K562 (cell line): Measurements from ENCODE around the gene USH2A. TPM values are rescaled to one million over a fixed set of nuclear protein-coding genes. Genes with fewer than 3 reads are reported as not detected.

ENCODE experiments used
- ATAC-seq: fragments of 200-7000 bp; cut with Tn5 transposase; 3 replicates; pipeline ENCODE4 v1.9.1; 2020; ENCODE audit warnings: moderate library complexity
- BruUV-seq: library from RNA; stranded (reverse); fragments of 400-500 nt; replicated peaks from 2 replicates; lab custom pipeline; 2021; lab: Mats Ljungman, UMichigan
- CTCF ChIA-PET: fragments of 300-600 bp; formaldehyde crosslinking; extraction: SDS; loops from one replicate; lab custom pipeline; 2021; ENCODE audit warnings: low intra/inter-chr PET ratio; lab: Yijun Ruan, JAX
- POLR2A ChIA-PET: fragments of 300-600, 350-650 bp; sonication (Branson Sonifier 250); formaldehyde crosslinking; extraction: SDS; loops from one replicate; lab custom pipeline; 2021; ENCODE audit warnings: antibody characterized with exemption, inconsistent platforms; lab: Yijun Ruan, JAX
- DNase-seq, 4 experiments: peaks; one replicate each; pipeline versions ENCODE4 v3.0.0 to v3.0.0-alpha.2; 2011 to 2018; ENCODE audit warnings: low spot score in 3 of 4, mixed read lengths in 3 of 4; ENCODE audit errors: extremely low read depth in 1 of 4
- FAIRE-seq: peaks from 2 replicates; lab custom pipeline; 2011; peaks lifted over from hg19 to GRCh38; lab: Jason Lieb, UNC
- H2AFZ ChIP-seq: 2 replicates; pipeline ENCODE4 v1.6.0; 2011; ENCODE audit warnings: low read depth, low read length, control low read depth, inconsistent platforms
- H3K27ac ChIP-seq: fragments of 200-600 bp; 3 replicates; pipeline ENCODE4 v1.8.0; 2011; ENCODE audit warnings: low read depth, mild to moderate bottlenecking, control low read depth, inconsistent platforms, low read length, moderate library complexity, mixed read lengths; ENCODE audit errors: extremely low read depth
- H3K27me3 ChIP-seq, 2 experiments: fragments of 300-600 bp in 1 of 2; 2 replicates in 1 of 2; 3 replicates in 1 of 2; pipeline versions ENCODE4 v1.6.0 to v1.8.0; 2011; ENCODE audit warnings: inconsistent platforms in 2 of 2, low read length in 2 of 2, mild to moderate bottlenecking in 1 of 2, mixed read lengths in 1 of 2, moderate library complexity in 1 of 2; ENCODE audit not compliant: control insufficient read depth in 2 of 2, insufficient read depth in 2 of 2
- H3K36me3 ChIP-seq: fragments of 300-600 bp; 3 replicates; pipeline ENCODE4 v1.8.0; 2011; ENCODE audit warnings: mild to moderate bottlenecking, low read length, inconsistent platforms; ENCODE audit not compliant: control insufficient read depth, insufficient read depth
- H3K4me1 ChIP-seq, 2 experiments: fragments of 200-600 bp in 1 of 2; replicated peaks in 1 of 2; 2 replicates in 1 of 2; 3 replicates in 1 of 2; pipeline versions ENCODE4 v1.5.1 to v1.8.0; 2011; ENCODE audit warnings: inconsistent platforms in 2 of 2, low read length in 2 of 2, mild to moderate bottlenecking in 1 of 2, mixed read lengths in 1 of 2, moderate library complexity in 1 of 2; ENCODE audit not compliant: control insufficient read depth in 2 of 2, insufficient read depth in 2 of 2
- H3K4me2 ChIP-seq: 2 replicates; pipeline ENCODE4 v1.6.1; 2011; ENCODE audit warnings: low read length, control low read depth, inconsistent platforms, mixed read lengths; ENCODE audit not compliant: insufficient read depth
- H3K4me3 ChIP-seq: fragments of 200-600 bp; sonication (generic), shearing (Covaris generic); 2 replicates; pipeline ENCODE4 v1.5.1; 2016; ENCODE audit warnings: control low read depth, inconsistent platforms
- H3K79me2 ChIP-seq: fragments of 200-600 bp; 3 replicates; pipeline ENCODE4 v1.8.0; 2011; ENCODE audit warnings: low read length, inconsistent platforms; ENCODE audit not compliant: control insufficient read depth, insufficient read depth
- H3K9ac ChIP-seq, 2 experiments: 2 replicates each; pipeline versions ENCODE4 v1.6.0 to v1.6.1; 2011; ENCODE audit warnings: low read depth in 2 of 2, low read length in 2 of 2, control low read depth in 1 of 2, inconsistent platforms in 1 of 2, mild to moderate bottlenecking in 1 of 2, mixed read lengths in 1 of 2; ENCODE audit not compliant: insufficient read depth in 1 of 2
- H3K9me1 ChIP-seq: one replicate; pipeline ENCODE4 v1.6.0; 2011; ENCODE audit warnings: inconsistent platforms, mild to moderate bottlenecking, low read length, moderate library complexity; ENCODE audit not compliant: control insufficient read depth, insufficient read depth
- H3K9me3 ChIP-seq: replicated peaks from 2 replicates; pipeline ENCODE4 v1.5.1; 2011; ENCODE audit warnings: low read depth, low read length, inconsistent platforms; ENCODE audit not compliant: control insufficient read depth, insufficient read depth
- H4K20me1 ChIP-seq: replicated peaks from 2 replicates; pipeline ENCODE4 v1.6.1; 2011; ENCODE audit warnings: low read length, inconsistent platforms, mixed read lengths; ENCODE audit not compliant: control insufficient read depth, insufficient read depth
- NFRKB ChIP-seq: fragments of 450-650 bp; IDR thresholded peaks from 2 replicates; pipeline ENCODE4 v1.6.1; 2016; ENCODE audit warnings: low read depth
- ZNF696 ChIP-seq: fragments of 250-450 bp; sonication (Bioruptor Pico); conservative IDR thresholded peaks from 2 replicates; pipeline ENCODE4 v1.4.0; 2020; ENCODE audit warnings: mild to moderate bottlenecking, moderate library complexity
- ZNF79 ChIP-seq: fragments of 250-450 bp; sonication (Bioruptor Pico); IDR thresholded peaks from 2 replicates; pipeline ENCODE4 v1.4.0; 2020; ENCODE audit warnings: low read depth, mild to moderate bottlenecking, moderate library complexity
- WGBS: fragments of 100-300 bp; shearing (Covaris generic); methylation state at CpG from one replicate; pipeline ENCODE4 v1.1.6; 2016; ENCODE audit warnings: low coverage, mixed read lengths; ENCODE audit not compliant: insufficient coverage; ENCODE audit errors: missing lambda C conversion rate; 5-methylcytosine and 5-hydroxymethylcytosine counted together
- in situ Hi-C: fragments of 300-500 bp; cut with MboI; formaldehyde crosslinking; loops from 4 replicates; pipeline ENCODE4 v1.15.0; 2018; ENCODE audit warnings: inconsistent platforms, mixed read lengths
- intact Hi-C: fragments of 100-400 bp; cut with micrococcal nuclease; formaldehyde crosslinking; loops from 2 replicates; pipeline ENCODE4 v1.14.2; 2022
- polyA plus RNA-seq, 8 experiments: library from polyadenylated mRNA; depleted of rRNA in 4 of 8; stranded (reverse) in 5 of 8; unstranded in 3 of 8; fragments of >200 nt; fragmentation: Nextera tagmentation in 2 of 8; fragmentation: Illumina TruSeq in 1 of 8; extraction: Ambion mirVana in 2 of 8; extraction: Trizol in 1 of 8; gene quantifications; 2 replicates each; pipeline versions ENCODE4 v1.2.1 to v1.2.3, GENCODE V29; 2011 to 2014; ENCODE audit warnings: inconsistent platforms in 1 of 8, missing spikeins in 1 of 8
- total RNA-seq, 7 experiments: library from RNA; depleted of rRNA in 6 of 7; stranded (reverse); fragments of >200 nt in 6 of 7; fragmentation: Illumina TruSeq in 2 of 7; extraction: Trizol in 2 of 7; gene quantifications; 2 replicates each; pipeline versions ENCODE4 v1.2.1 to v1.2.3, GENCODE V29; 2011 to 2021; ENCODE audit warnings: low replicate concordance in 1 of 7
- TF ChIP-seq, protein P1 (sequence below): fragments of 450-650 bp; IDR thresholded peaks from 2 replicates; pipeline ENCODE4 v1.6.1; 2018; ENCODE audit not compliant: partially characterized antibody
- TF ChIP-seq, protein P2 (sequence below): sonication (generic); formaldehyde crosslinking; IDR thresholded peaks from 2 replicates; pipeline ENCODE4 v1.8.0; 2022; ENCODE audit warnings: mild to moderate bottlenecking, missing genetic modification reagents

Gene USH2A
- total and polyA plus RNA-seq, 9 of the 15 experiments (the other 6 are each of a cell fraction or from before 2014, with no cell fraction given) = under 0.01 TPM; not detected in 7

DNA sequence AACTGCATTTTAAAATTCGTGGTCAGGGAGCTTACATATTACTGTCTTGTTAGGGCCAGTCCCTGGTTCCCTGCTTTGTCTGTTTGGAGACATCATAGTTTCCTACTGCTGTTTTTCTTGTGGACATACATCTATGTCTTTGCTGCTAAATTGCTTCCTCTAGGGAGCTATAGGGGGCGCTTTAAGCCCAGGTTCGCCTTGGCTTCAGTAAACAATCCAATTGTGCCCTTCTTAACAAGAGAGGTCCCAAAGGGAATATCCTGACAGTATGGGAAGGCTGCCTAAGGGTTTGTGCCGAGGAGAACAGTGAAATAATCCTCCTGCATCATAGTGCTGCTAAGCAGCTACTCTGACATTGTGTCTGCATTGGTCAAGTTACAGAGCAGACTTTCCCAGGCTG, 112.5 kb downstream of the USH2A start (continued):
- TF ChIP-seq, protein P1, sequence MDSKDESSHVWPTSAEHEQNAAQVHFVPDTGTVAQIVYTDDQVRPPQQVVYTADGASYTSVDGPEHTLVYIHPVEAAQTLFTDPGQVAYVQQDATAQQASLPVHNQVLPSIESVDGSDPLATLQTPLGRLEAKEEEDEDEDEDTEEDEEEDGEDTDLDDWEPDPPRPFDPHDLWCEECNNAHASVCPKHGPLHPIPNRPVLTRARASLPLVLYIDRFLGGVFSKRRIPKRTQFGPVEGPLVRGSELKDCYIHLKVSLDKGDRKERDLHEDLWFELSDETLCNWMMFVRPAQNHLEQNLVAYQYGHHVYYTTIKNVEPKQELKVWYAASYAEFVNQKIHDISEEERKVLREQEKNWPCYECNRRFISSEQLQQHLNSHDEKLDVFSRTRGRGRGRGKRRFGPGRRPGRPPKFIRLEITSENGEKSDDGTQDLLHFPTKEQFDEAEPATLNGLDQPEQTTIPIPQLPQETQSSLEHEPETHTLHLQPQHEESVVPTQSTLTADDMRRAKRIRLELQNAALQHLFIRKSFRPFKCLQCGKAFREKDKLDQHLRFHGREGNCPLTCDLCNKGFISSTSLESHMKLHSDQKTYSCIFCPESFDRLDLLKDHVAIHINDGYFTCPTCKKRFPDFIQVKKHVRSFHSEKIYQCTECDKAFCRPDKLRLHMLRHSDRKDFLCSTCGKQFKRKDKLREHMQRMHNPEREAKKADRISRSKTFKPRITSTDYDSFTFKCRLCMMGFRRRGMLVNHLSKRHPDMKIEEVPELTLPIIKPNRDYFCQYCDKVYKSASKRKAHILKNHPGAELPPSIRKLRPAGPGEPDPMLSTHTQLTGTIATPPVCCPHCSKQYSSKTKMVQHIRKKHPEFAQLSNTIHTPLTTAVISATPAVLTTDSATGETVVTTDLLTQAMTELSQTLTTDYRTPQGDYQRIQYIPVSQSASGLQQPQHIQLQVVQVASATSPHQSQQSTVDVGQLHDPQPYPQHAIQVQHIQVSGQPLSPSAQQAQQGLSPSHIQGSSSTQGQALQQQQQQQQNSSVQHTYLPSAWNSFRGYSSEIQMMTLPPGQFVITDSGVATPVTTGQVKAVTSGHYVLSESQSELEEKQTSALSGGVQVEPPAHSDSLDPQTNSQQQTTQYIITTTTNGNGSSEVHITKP = no peak
- no peak for TF ChIP-seq NFRKB

DNA sequence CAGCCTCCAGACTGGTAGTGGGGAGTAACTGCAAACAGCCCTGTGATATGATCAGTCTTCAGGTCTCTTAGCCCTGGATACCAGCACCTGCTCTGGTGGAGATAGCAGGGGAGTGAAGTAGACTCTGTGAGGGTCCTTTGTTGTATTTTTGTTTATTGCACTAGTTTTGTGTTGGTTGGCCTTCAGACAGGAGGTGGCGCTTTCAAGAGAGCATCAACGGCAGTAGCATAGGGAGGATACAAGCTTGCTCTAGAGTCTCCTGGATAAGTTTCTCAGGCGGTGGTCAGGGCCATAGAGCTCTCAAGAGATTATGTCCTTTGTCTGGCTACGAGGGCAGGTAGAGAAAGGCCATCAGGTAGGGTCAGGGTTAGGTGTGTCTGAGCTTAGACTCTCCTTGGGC, 116.4 kb downstream of the USH2A start:
- Histone ChIP-seq H3K4me2 (no peak overlapping the region), H3K36me3 (no peaks in the 10 kb centered on the region), H3K4me1 (no peaks in the 10 kb centered on the region), H3K9me3 (no peaks in the 10 kb centered on the region; the same call in 1 of the 2 replicates), H3K27ac (no peak overlapping the region), H3K27me3 (no peaks in the 10 kb centered on the region), H3K79me2 (no peaks in the 10 kb centered on the region), H2AFZ (no peak overlapping the region), H4K20me1 (no peaks in the 10 kb centered on the region), H3K9me1 (no peaks in the 10 kb centered on the region), H3K4me3 (no peak overlapping the region), H3K9ac (no peak overlapping the region)
- intact Hi-C loops = no loop called here
- ATAC-seq (no peak), FAIRE-seq (no peak), DNase-seq (no peak)
- POLR2A ChIA-PET = no interaction called here
- BruUV-seq = no TSS peak
- WGBS = 2% methylated on average over 4 of the region's 4 CpGs
- TF ChIP-seq ZNF696 (no peak), ZNF79 (CRISPR knock-in tag) (no peak)
- TF ChIP-seq, protein P2, sequence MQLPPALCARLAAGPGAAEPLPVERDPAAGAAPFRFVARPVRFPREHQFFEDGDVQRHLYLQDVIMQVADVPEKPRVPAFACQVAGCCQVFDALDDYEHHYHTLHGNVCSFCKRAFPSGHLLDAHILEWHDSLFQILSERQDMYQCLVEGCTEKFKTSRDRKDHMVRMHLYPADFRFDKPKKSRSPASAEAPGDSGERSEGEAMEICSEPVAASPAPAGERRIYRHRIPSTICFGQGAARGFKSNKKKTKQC (CRISPR knock-in tag) = no peak
- CTCF ChIA-PET = no interaction called here
- in situ Hi-C loops = no loop called here
